A673 (cell line): ENCODE measurements around the gene KIAA0825. TPM values are rescaled to one million over a fixed set of nuclear protein-coding genes. Genes with fewer than 3 reads are reported as not detected.

Experiments
- BruUV-seq: library from RNA; stranded (reverse); fragments of 400-500 nt; replicated peaks from 2 replicates; lab custom pipeline; 2021; lab: Mats Ljungman, UMichigan
- CTCF ChIA-PET: fragments of 300-600 bp; sonication (Branson Sonifier 250); formaldehyde crosslinking; loops from one replicate; lab custom pipeline; 2022; ENCODE audit warnings: antibody characterized with exemption; lab: Charles Lee
- POLR2A ChIA-PET: fragments of 300-600 bp; sonication (Branson Sonifier 250); formaldehyde crosslinking; loops from one replicate; lab custom pipeline; 2022; ENCODE audit warnings: antibody characterized with exemption; ENCODE audit not compliant: low non-redundant PET; lab: Charles Lee
- DNase-seq: peaks from one replicate; pipeline ENCODE4 v3.0.0-alpha.2; 2015; ENCODE audit warnings: low spot score
- H3K27ac ChIP-seq: fragments of 200-600 bp; sonication (generic); 2 replicates; pipeline ENCODE4 v1.5.1; 2016; ENCODE audit warnings: mixed run types, low read depth, mild to moderate bottlenecking, mixed read lengths, antibody characterized with exemption, low read length; ENCODE audit not compliant: poor library complexity, severe bottlenecking
- H3K27me3 ChIP-seq: fragments of 200-600 bp; sonication (generic); replicated peaks from 2 replicates; pipeline ENCODE4 v1.6.1; 2017; ENCODE audit warnings: mixed run types, low read depth, mild to moderate bottlenecking, mixed read lengths, antibody characterized with exemption, low read length; ENCODE audit not compliant: insufficient read depth, poor library complexity
- H3K36me3 ChIP-seq: fragments of 200-600 bp; sonication (generic); 2 replicates; pipeline ENCODE4 v1.6.1; 2016; ENCODE audit warnings: mixed run types, mild to moderate bottlenecking, mixed read lengths, antibody characterized with exemption, low read length; ENCODE audit not compliant: insufficient read depth, poor library complexity, severe bottlenecking
- H3K4me1 ChIP-seq: fragments of 200-600 bp; sonication (generic); 2 replicates; pipeline ENCODE4 v1.6.1; 2017; ENCODE audit warnings: mixed run types, mild to moderate bottlenecking, mixed read lengths, antibody characterized with exemption, low read length; ENCODE audit not compliant: insufficient read depth, poor library complexity, severe bottlenecking
- H3K4me3 ChIP-seq: fragments of 200-600 bp; sonication (generic); 2 replicates; pipeline ENCODE4 v1.5.1; 2016; ENCODE audit warnings: low read depth, mixed run types, mild to moderate bottlenecking, mixed read lengths, low read length; ENCODE audit not compliant: poor library complexity, severe bottlenecking
- H3K9me3 ChIP-seq: fragments of 200-600 bp; sonication (generic); 2 replicates; pipeline ENCODE4 v1.6.1; 2016; ENCODE audit warnings: mixed run types, low read depth, mild to moderate bottlenecking, mixed read lengths, antibody characterized with exemption, low read length; ENCODE audit not compliant: poor library complexity, severe bottlenecking
- CTCF ChIP-seq: fragments of 300-800, 200-600 bp; sonication (generic); conservative IDR thresholded peaks from 2 replicates; pipeline ENCODE4 v1.5.1; 2017; ENCODE audit warnings: low read depth, mild to moderate bottlenecking, antibody characterized with exemption, low read length, moderate library complexity, mixed read lengths
- EZH2 ChIP-seq: fragments of 200-600 bp; sonication (generic); IDR thresholded peaks from 2 replicates; pipeline ENCODE4 v1.6.1; 2017; ENCODE audit warnings: borderline replicate concordance, low read depth, mild to moderate bottlenecking, mixed read lengths, antibody characterized with exemption, low read length; ENCODE audit not compliant: poor library complexity, severe bottlenecking
- intact Hi-C: fragments of 100-400 bp; cut with micrococcal nuclease; formaldehyde crosslinking; loops from one replicate; pipeline ENCODE4 v1.10.0; 2022; ENCODE audit not compliant: unreplicated experiment
- total RNA-seq: library from RNA; stranded (reverse); gene quantifications from 2 replicates; pipeline ENCODE4 v1.2.3, GENCODE V29; 2021

Gene KIAA0825
- total RNA-seq, 1 experiment from 2014 or later = 1.2 TPM

GRCh38 chr5:94316916-94317838 lies 301.2 kb downstream of the KIAA0825 start:
- Histone ChIP-seq H3K4me1 (no peaks in the 10 kb centered on the region), H3K9me3 (no peaks in the 10 kb centered on the region), H3K4me3 (no peak overlapping the region), H3K36me3 (no peaks in the 10 kb centered on the region), H3K27me3 (no peaks in the 10 kb centered on the region), H3K27ac (no peak overlapping the region)
- intact Hi-C loops = no loop called here
- ChIA-PET CTCF (no interaction called here), POLR2A (no interaction called here)
- DNase-seq = no peak
- no peak for TF ChIP-seq EZH2
- no peak for TF ChIP-seq CTCF
- BruUV-seq = no TSS peak

- H3K27me3 ChIP-seq = no peaks in the 10 kb centered on the region
- DNase-seq = no peak
- ChIA-PET POLR2A (no interaction called here), CTCF (no interaction called here)
- H3K27ac ChIP-seq = no peak overlapping the region
- H3K4me1 ChIP-seq = no peaks in the 10 kb centered on the region
- intact Hi-C loops = no loop called here
- no peak for TF ChIP-seq CTCF
- no peak for TF ChIP-seq EZH2
- H3K36me3 ChIP-seq = no peaks in the 10 kb centered on the region
- no peaks in the 10 kb centered on the region for H3K9me3 ChIP-seq
- no peak overlapping the region for H3K4me3 ChIP-seq
- BruUV-seq = no TSS peak
Observed at GRCh38 chr5:94314460-94315131, 303.8 kb downstream of the KIAA0825 start.

GRCh38 chr5:94313696-94314095 lies 304.7 kb downstream of the KIAA0825 start:
- Histone ChIP-seq H3K27ac (no peak overlapping the region), H3K9me3 (no peaks in the 10 kb centered on the region), H3K4me1 (no peaks in the 10 kb centered on the region), H3K27me3 (no peaks in the 10 kb centered on the region), H3K4me3 (no peak overlapping the region), H3K36me3 (no peaks in the 10 kb centered on the region)
- CTCF ChIA-PET = no interaction called here
- BruUV-seq = no TSS peak
- no peak for DNase-seq
- intact Hi-C loops = no loop called here
- TF ChIP-seq CTCF (no peak), EZH2 (no peak)
- POLR2A ChIA-PET = no interaction called here
